Astrocyte (in vitro differentiated cells and primary cell): ENCODE results near the gene RPS6KA2. TPM values are rescaled to one million over a fixed set of nuclear protein-coding genes. Genes with fewer than 3 reads are reported as not detected.
"Not testable (repeated sequence)": the region's sequence is repeated elsewhere in the genome, so short reads cannot be mapped to it uniquely, and the experiment has no call there.

ENCODE experiments used
- DNase-seq: peaks from one replicate; pipeline ENCODE4 v3.0.0-alpha.2; 2010; ENCODE audit warnings: low read depth
- FAIRE-seq: peaks from 2 replicates; lab custom pipeline; 2011; peaks lifted over from hg19 to GRCh38; lab: Jason Lieb, UNC
- H2AFZ ChIP-seq: 2 replicates; pipeline ENCODE4 v1.6.0; 2012; ENCODE audit warnings: low read depth, low read length, inconsistent platforms
- H3K27ac ChIP-seq: 2 replicates; pipeline ENCODE4 v1.5.1; 2011; ENCODE audit warnings: low read depth, low read length, inconsistent platforms
- H3K27me3 ChIP-seq: 2 replicates; pipeline ENCODE4 v1.6.0; 2011; ENCODE audit warnings: low read length, inconsistent platforms; ENCODE audit not compliant: insufficient read depth
- H3K36me3 ChIP-seq: 2 replicates; pipeline ENCODE4 v1.5.1; 2011; ENCODE audit warnings: low read length, inconsistent platforms; ENCODE audit not compliant: insufficient read depth
- H3K4me1 ChIP-seq: 2 replicates; pipeline ENCODE4 v1.5.1; 2011; ENCODE audit warnings: low read length, inconsistent platforms; ENCODE audit not compliant: insufficient read depth
- H3K4me2 ChIP-seq: 2 replicates; pipeline ENCODE4 v1.6.0; 2012; ENCODE audit warnings: low read length, inconsistent platforms
- H3K4me3 ChIP-seq: 2 replicates; pipeline ENCODE4 v1.5.1; 2011; ENCODE audit warnings: low read depth, mild to moderate bottlenecking, low read length, inconsistent platforms; ENCODE audit not compliant: insufficient read depth
- H3K79me2 ChIP-seq: 2 replicates; pipeline ENCODE4 v1.6.0; 2012; ENCODE audit warnings: mild to moderate bottlenecking, low read length, inconsistent platforms; ENCODE audit not compliant: insufficient read depth
- H3K9ac ChIP-seq: 2 replicates; pipeline ENCODE4 v1.6.0; 2012; ENCODE audit warnings: mild to moderate bottlenecking, low read length, inconsistent platforms
- H3K9me3 ChIP-seq: 2 replicates; pipeline ENCODE4 v1.5.1; 2012; ENCODE audit warnings: low read depth, mild to moderate bottlenecking, low read length, inconsistent platforms; ENCODE audit not compliant: insufficient read depth
- H4K20me1 ChIP-seq: 2 replicates; pipeline ENCODE4 v1.6.0; 2012; ENCODE audit warnings: low read length, inconsistent platforms; ENCODE audit not compliant: insufficient read depth
- H3K27ac Mint-ChIP-seq: one replicate; pipeline ENCODE4 v1.8.0; 2021; ENCODE audit warnings: mild to moderate bottlenecking, mixed read lengths; ENCODE audit not compliant: unreplicated experiment
- H3K27me3 Mint-ChIP-seq: one replicate; pipeline ENCODE4 v1.8.0; 2021; ENCODE audit warnings: low read depth, mixed read lengths; ENCODE audit not compliant: unreplicated experiment
- H3K36me3 Mint-ChIP-seq: one replicate; pipeline ENCODE4 v1.8.0; 2021; ENCODE audit warnings: low read depth, mixed read lengths; ENCODE audit not compliant: unreplicated experiment
- H3K4me1 Mint-ChIP-seq: one replicate; pipeline ENCODE4 v1.8.0; 2021; ENCODE audit warnings: low read depth, mixed read lengths; ENCODE audit not compliant: unreplicated experiment
- H3K4me3 Mint-ChIP-seq: one replicate; pipeline ENCODE4 v1.8.0; 2021; ENCODE audit warnings: mild to moderate bottlenecking, moderate library complexity, mixed read lengths; ENCODE audit not compliant: unreplicated experiment
- H3K9me3 Mint-ChIP-seq: one replicate; pipeline ENCODE4 v1.8.0; 2021; ENCODE audit warnings: mild to moderate bottlenecking, mixed read lengths; ENCODE audit not compliant: unreplicated experiment
- EZH2 ChIP-seq: IDR thresholded peaks from 2 replicates; pipeline ENCODE4 v1.6.1; 2012; ENCODE audit warnings: mild to moderate bottlenecking, low read length, inconsistent platforms; ENCODE audit not compliant: insufficient read depth
- total RNA-seq: library from RNA; stranded (reverse); gene quantifications from 2 replicates; pipeline ENCODE4 v1.2.1, GENCODE V29; 2021
- TF ChIP-seq, protein P1 (sequence below): IDR thresholded peaks from 2 replicates; pipeline ENCODE4 v1.5.1; 2011; ENCODE audit warnings: low read depth, mild to moderate bottlenecking, inconsistent platforms, low read length, moderate library complexity; ENCODE audit not compliant: insufficient read depth

The RPS6KA2 gene
- total RNA-seq, 1 donor from 2014 or later = 33.5 TPM

DNA sequence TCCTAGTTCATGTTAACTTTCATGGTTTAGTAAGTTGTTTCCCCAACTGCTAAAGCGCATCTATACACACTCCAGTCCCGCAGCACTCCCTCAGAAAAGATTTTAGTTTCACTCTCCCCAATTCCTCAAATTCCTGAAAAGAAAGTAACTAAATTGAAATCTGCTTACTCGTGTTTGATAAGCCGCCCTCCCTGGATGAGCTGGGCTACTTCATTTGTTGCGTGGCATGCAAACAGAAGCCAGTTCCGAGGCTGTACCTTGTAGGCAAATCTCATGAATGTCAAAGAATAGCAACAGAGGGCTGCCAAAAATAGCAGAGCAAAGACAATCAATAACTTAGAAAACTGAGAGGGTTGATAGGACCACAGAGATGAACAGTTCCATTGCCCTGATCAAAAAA, 261.2 kb downstream of the RPS6KA2 start:
- DNase-seq (peak; percentile 44), FAIRE-seq (no peak)
- peak overlapping the region; percentile 19 for H3K27ac ChIP-seq
- no peak overlapping the region for H2AFZ ChIP-seq
- peaks cover 17% of the 10 kb centered on the region for H3K36me3 Mint-ChIP-seq
- no peaks in the 10 kb centered on the region for H3K36me3 ChIP-seq
- peak overlapping the region; percentile 22 for H3K4me3 ChIP-seq
- peak overlapping the region; percentile 54 for H3K27ac Mint-ChIP-seq
- no peaks in the 10 kb centered on the region for H3K9me3 ChIP-seq
- peaks cover 13% of the 10 kb centered on the region for H3K4me1 ChIP-seq
- peak overlapping the region; percentile 23 for H3K4me3 Mint-ChIP-seq
- H3K27me3 Mint-ChIP-seq = no peaks in the 10 kb centered on the region
- TF ChIP-seq, protein P1, sequence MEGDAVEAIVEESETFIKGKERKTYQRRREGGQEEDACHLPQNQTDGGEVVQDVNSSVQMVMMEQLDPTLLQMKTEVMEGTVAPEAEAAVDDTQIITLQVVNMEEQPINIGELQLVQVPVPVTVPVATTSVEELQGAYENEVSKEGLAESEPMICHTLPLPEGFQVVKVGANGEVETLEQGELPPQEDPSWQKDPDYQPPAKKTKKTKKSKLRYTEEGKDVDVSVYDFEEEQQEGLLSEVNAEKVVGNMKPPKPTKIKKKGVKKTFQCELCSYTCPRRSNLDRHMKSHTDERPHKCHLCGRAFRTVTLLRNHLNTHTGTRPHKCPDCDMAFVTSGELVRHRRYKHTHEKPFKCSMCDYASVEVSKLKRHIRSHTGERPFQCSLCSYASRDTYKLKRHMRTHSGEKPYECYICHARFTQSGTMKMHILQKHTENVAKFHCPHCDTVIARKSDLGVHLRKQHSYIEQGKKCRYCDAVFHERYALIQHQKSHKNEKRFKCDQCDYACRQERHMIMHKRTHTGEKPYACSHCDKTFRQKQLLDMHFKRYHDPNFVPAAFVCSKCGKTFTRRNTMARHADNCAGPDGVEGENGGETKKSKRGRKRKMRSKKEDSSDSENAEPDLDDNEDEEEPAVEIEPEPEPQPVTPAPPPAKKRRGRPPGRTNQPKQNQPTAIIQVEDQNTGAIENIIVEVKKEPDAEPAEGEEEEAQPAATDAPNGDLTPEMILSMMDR = no peak
- TF ChIP-seq EZH2 = no peak
- peak overlapping the region; percentile 72 for H3K4me2 ChIP-seq
- H3K79me2 ChIP-seq = no peaks in the 10 kb centered on the region
- H4K20me1 ChIP-seq = no peaks in the 10 kb centered on the region
- H3K4me1 Mint-ChIP-seq = peaks cover 29% of the 10 kb centered on the region
- no peaks in the 10 kb centered on the region for H3K27me3 ChIP-seq
- H3K9ac ChIP-seq = peak overlapping the region; percentile 34
- H3K9me3 Mint-ChIP-seq = no peaks in the 10 kb centered on the region

DNA sequence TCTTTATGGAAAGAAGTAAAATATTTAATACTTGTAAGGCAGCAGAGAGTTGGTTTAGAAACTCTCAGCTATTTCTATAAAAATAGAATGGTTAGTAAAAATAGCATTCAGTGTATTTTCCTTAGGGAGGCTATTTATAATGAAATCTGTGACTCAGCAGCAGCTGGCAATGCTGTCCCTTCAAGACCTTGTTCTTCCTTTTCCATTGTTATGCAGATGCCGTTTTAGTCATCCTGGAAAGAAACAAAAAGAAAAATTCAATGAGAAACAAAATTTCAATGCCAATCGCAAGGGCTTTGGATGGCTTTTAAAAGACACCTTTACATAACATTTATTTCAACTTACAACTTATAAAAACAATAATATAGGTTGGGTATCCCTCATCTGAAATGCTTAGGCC, 261.8 kb downstream of the RPS6KA2 start:
- peak overlapping the region; percentile 54 for H3K27ac Mint-ChIP-seq
- peak overlapping the region; percentile 22 for H3K4me3 ChIP-seq
- H3K27me3 Mint-ChIP-seq = no peaks in the 10 kb centered on the region
- H3K27ac ChIP-seq = peak overlapping the region; percentile 46
- no peak for TF ChIP-seq EZH2
- TF ChIP-seq, protein P1 = no peak
- FAIRE-seq = peak; percentile 59
- peaks cover 17% of the 10 kb centered on the region for H3K4me1 ChIP-seq
- peak overlapping the region; percentile 34 for H3K9ac ChIP-seq
- peaks cover 34% of the 10 kb centered on the region for H3K4me1 Mint-ChIP-seq
- no peaks in the 10 kb centered on the region for H3K36me3 ChIP-seq
- H3K27me3 ChIP-seq = no peaks in the 10 kb centered on the region
- H3K79me2 ChIP-seq = no peaks in the 10 kb centered on the region
- H3K4me2 ChIP-seq = peak overlapping the region; percentile 72
- H3K4me3 Mint-ChIP-seq = peak overlapping the region; percentile 8
- no peak overlapping the region for H2AFZ ChIP-seq
- peaks cover 17% of the 10 kb centered on the region for H3K36me3 Mint-ChIP-seq
- no peaks in the 10 kb centered on the region for H3K9me3 Mint-ChIP-seq
- peak; percentile 74 for DNase-seq
- no peaks in the 10 kb centered on the region for H3K9me3 ChIP-seq
- H4K20me1 ChIP-seq = no peaks in the 10 kb centered on the region

DNA sequence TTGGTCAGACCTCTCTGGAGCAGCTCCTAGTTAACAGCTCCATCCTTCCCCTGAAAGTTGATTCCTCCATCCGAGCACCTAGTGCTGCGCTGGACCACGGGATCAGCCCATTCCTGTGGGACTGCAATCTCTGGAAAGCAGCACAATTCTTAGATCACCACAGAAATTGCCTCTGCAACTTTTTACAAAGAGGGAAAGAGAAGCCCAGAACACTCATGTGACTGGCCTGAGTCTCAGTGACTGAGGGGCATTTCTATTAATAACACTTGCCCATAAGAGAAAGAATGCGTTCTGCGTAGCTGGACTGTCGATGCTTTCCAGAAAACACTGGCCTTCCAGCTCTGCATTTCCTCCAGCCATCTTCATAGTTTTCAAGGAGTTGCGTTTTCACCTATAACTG, 262.6 kb downstream of the RPS6KA2 start:
- no peak for FAIRE-seq
- H3K4me1 Mint-ChIP-seq = peaks cover 39% of the 10 kb centered on the region
- no peak for TF ChIP-seq EZH2
- TF ChIP-seq, protein P1 = no peak
- H3K36me3 ChIP-seq = no peaks in the 10 kb centered on the region
- peaks cover 1% of the 10 kb centered on the region for H3K9me3 Mint-ChIP-seq
- DNase-seq = no peak
- peak overlapping the region; percentile 42 for H3K27ac Mint-ChIP-seq
- peak overlapping the region; percentile 72 for H3K4me2 ChIP-seq
- peaks cover 17% of the 10 kb centered on the region for H3K4me1 ChIP-seq
- no peak overlapping the region for H3K27ac ChIP-seq
- no peaks in the 10 kb centered on the region for H4K20me1 ChIP-seq
- H3K79me2 ChIP-seq = no peaks in the 10 kb centered on the region
- no peak overlapping the region for H3K4me3 Mint-ChIP-seq
- no peak overlapping the region for H3K9ac ChIP-seq
- H3K4me3 ChIP-seq = no peak overlapping the region
- H3K27me3 Mint-ChIP-seq = no peaks in the 10 kb centered on the region
- peaks cover 17% of the 10 kb centered on the region for H3K36me3 Mint-ChIP-seq
- H3K27me3 ChIP-seq = no peaks in the 10 kb centered on the region
- H2AFZ ChIP-seq = no peak overlapping the region
- no peaks in the 10 kb centered on the region for H3K9me3 ChIP-seq

DNA sequence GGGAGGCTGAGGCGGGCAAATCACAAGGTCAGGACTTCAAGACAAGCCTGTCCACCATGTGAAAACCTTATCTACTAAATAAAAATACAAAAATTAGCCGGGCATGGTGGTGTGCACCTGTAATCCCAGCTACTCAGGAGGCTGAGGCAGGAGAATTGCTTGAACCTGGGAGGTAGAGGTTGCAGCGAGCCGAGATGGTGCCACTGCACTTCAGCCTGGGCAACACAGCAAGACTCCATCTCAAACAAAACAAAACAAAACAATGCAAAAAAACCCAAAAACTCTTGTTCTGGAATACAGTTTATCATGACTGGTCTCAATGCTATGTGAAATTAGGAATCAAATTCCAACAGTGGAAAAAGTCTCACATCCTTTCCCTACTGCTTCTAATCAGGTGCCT, 264.6 kb downstream of the RPS6KA2 start:
- H2AFZ ChIP-seq, H3K9ac ChIP-seq, H3K27me3 ChIP-seq, H3K27ac Mint-ChIP-seq, H3K27me3 Mint-ChIP-seq, FAIRE-seq, H3K4me3 Mint-ChIP-seq, H3K79me2 ChIP-seq, H3K27ac ChIP-seq, H3K9me3 Mint-ChIP-seq, DNase-seq, H3K4me3 ChIP-seq, H3K9me3 ChIP-seq, H3K4me2 ChIP-seq, H4K20me1 ChIP-seq, H3K36me3 ChIP-seq: not testable (repeated sequence)
- Mint-ChIP-seq H3K4me1 (peaks cover 39% of the 10 kb centered on the region), H3K36me3 (peaks cover 12% of the 10 kb centered on the region)
- H3K4me1 ChIP-seq = peaks cover 17% of the 10 kb centered on the region
